HCT116 (cell line): ENCODE measurements around the gene RTTN. TPM values are rescaled to one million over a fixed set of nuclear protein-coding genes. Genes with fewer than 3 reads are reported as not detected.

Source experiments
- ATAC-seq: fragments of 200-7000 bp; cut with Tn5 transposase; 2 replicates; pipeline ENCODE4 v1.9.1; 2020; ENCODE audit warnings: mild to moderate bottlenecking, moderate library complexity
- BruUV-seq: library from RNA; stranded (reverse); fragments of 400-500 nt; replicated peaks from 2 replicates; lab custom pipeline; 2021; lab: Mats Ljungman, UMichigan
- CTCF ChIA-PET: fragments of 300-600 bp; sonication (Branson Sonifier 250); formaldehyde crosslinking; loops from one replicate; lab custom pipeline; 2021; ENCODE audit warnings: antibody characterized with exemption; lab: Charles Lee
- POLR2A ChIA-PET: fragments of 300-600, 350-600 bp; sonication (Branson Sonifier 250); formaldehyde crosslinking; loops from one replicate; lab custom pipeline; 2021; ENCODE audit warnings: antibody characterized with exemption; lab: Charles Lee
- RAD21 ChIA-PET, 2 experiments: fragments of 300-600 bp; sonication (Branson Sonifier 250); formaldehyde crosslinking; loops; one replicate each; lab custom pipeline; 2023; ENCODE audit warnings: low total read pairs in 2 of 2; ENCODE audit not compliant: uncharacterized antibody in 2 of 2, unreplicated experiment in 2 of 2, low non-redundant PET in 1 of 2; lab: Charles Lee
- DNase-seq: peaks from one replicate; pipeline ENCODE4 v3.0.0-alpha.2; 2010; ENCODE audit warnings: low read depth, low spot score
- H2AFZ ChIP-seq: fragments of 200-600 bp; shearing (Covaris generic), sonication (generic); 2 replicates; pipeline ENCODE4 v1.6.1; 2017; ENCODE audit warnings: low read depth, mixed run types, mixed read lengths, antibody characterized with exemption, low read length; ENCODE audit not compliant: poor library complexity, severe bottlenecking
- H3K27ac ChIP-seq: 2 replicates; pipeline ENCODE4 v1.5.1; 2012; ENCODE audit warnings: low read depth, low read length
- H3K27me3 ChIP-seq: fragments of 200-600 bp; sonication (generic); 2 replicates; pipeline ENCODE4 v1.6.1; 2016; ENCODE audit warnings: mixed run types, low read length, mixed read lengths; ENCODE audit not compliant: insufficient read depth
- H3K36me3 ChIP-seq, 2 experiments: fragments of 200-500 bp in 1 of 2; fragments of 200-600 bp in 1 of 2; sonication (Bioruptor generic) in 1 of 2; sonication (generic) in 1 of 2; 2 replicates each; pipeline versions ENCODE4 v1.5.1 to v1.6.1; 2014 to 2016; ENCODE audit warnings: low read length in 2 of 2, inconsistent platforms in 1 of 2, mixed read lengths in 1 of 2, mixed run types in 1 of 2; ENCODE audit not compliant: insufficient read depth in 2 of 2, control insufficient read depth in 1 of 2
- H3K4me1 ChIP-seq, 2 experiments: fragments of 200-600 bp in 1 of 2; sonication (generic) in 1 of 2; 2 replicates each; pipeline versions ENCODE4 v1.5.1 to v1.6.1; 2012 to 2017; ENCODE audit warnings: low read length in 2 of 2, inconsistent platforms in 1 of 2, mild to moderate bottlenecking in 1 of 2, mixed read lengths in 1 of 2, mixed run types in 1 of 2, moderate library complexity in 1 of 2; ENCODE audit not compliant: insufficient read depth in 2 of 2, control insufficient read depth in 1 of 2
- H3K4me2 ChIP-seq: fragments of 200-600 bp; sonication (generic); 2 replicates; pipeline ENCODE4 v1.6.1; 2017; ENCODE audit warnings: mixed run types, low read length, mixed read lengths
- H3K4me3 ChIP-seq, 2 experiments: fragments of 200-600 bp in 1 of 2; sonication (generic) in 1 of 2; replicated peaks in 1 of 2; 2 replicates each; pipeline ENCODE4 v1.5.1; 2011 to 2016; ENCODE audit warnings: low read length in 2 of 2, control low read depth in 1 of 2, low read depth in 1 of 2, mild to moderate bottlenecking in 1 of 2, mixed read lengths in 1 of 2, mixed run types in 1 of 2
- H3K79me2 ChIP-seq: fragments of 200-600 bp; sonication (generic); 2 replicates; pipeline ENCODE4 v1.6.1; 2017; ENCODE audit warnings: mild to moderate bottlenecking, mixed run types, low read length, moderate library complexity, mixed read lengths; ENCODE audit not compliant: insufficient read depth
- H3K9ac ChIP-seq: fragments of 200-600 bp; sonication (generic); 2 replicates; pipeline ENCODE4 v1.6.1; 2016; ENCODE audit warnings: low read length, mixed read lengths
- H3K9me2 ChIP-seq: fragments of 200-600 bp; sonication (generic), shearing (Covaris generic); 2 replicates; pipeline ENCODE4 v1.6.1; 2017; ENCODE audit warnings: mixed run types, mild to moderate bottlenecking, moderate library complexity; ENCODE audit not compliant: insufficient read depth
- H3K9me3 ChIP-seq, 2 experiments: fragments of 200-500 bp in 1 of 2; fragments of 200-600 bp in 1 of 2; sonication (Bioruptor generic) in 1 of 2; sonication (generic) in 1 of 2; 2 replicates each; pipeline ENCODE4 v1.6.1; 2014 to 2017; ENCODE audit warnings: low read length in 2 of 2, mixed read lengths in 2 of 2, inconsistent platforms in 1 of 2, low read depth in 1 of 2, mild to moderate bottlenecking in 1 of 2, mixed run types in 1 of 2, moderate library complexity in 1 of 2; ENCODE audit not compliant: control insufficient read depth in 1 of 2, insufficient read depth in 1 of 2
- H4K20me1 ChIP-seq: fragments of 200-600 bp; sonication (generic), shearing (Covaris generic); 2 replicates; pipeline ENCODE4 v1.6.1; 2017; ENCODE audit warnings: mixed run types, mild to moderate bottlenecking, moderate library complexity; ENCODE audit not compliant: insufficient read depth
- CTCF ChIP-seq, 3 experiments: fragments of 200-600 bp in 1 of 3; sonication (generic) in 1 of 3; IDR thresholded peaks in 2 of 3; conservative IDR thresholded peaks in 1 of 3; 2 replicates each; pipeline ENCODE4 v1.5.1; 2012 to 2017; ENCODE audit warnings: low read depth in 2 of 3, low read length in 2 of 3, antibody characterized with exemption in 1 of 3, borderline replicate concordance in 1 of 3, control low read depth in 1 of 3, mild to moderate bottlenecking in 1 of 3, mixed read lengths in 1 of 3, mixed run types in 1 of 3, moderate library complexity in 1 of 3; ENCODE audit not compliant: insufficient read depth in 1 of 3
- ELF1 ChIP-seq: IDR thresholded peaks from 2 replicates; pipeline ENCODE4 v1.6.1; 2012; ENCODE audit warnings: low read depth, borderline replicate concordance
- EZH2 ChIP-seq: fragments of 200-600 bp; sonication (generic); IDR thresholded peaks from 2 replicates; pipeline ENCODE4 v1.6.1; 2017; ENCODE audit warnings: antibody characterized with exemption, mixed run types
- EZH2phosphoT487 ChIP-seq: fragments of 200-600 bp; IDR thresholded peaks from 2 replicates; pipeline ENCODE4 v1.6.1; 2018; ENCODE audit warnings: antibody characterized with exemption, borderline replicate concordance
- MAX ChIP-seq: IDR thresholded peaks from 2 replicates; pipeline ENCODE4 v1.6.1; 2012
- RAD21 ChIP-seq: IDR thresholded peaks from 2 replicates; pipeline ENCODE4 v1.6.1; 2012; ENCODE audit warnings: low read depth, mild to moderate bottlenecking
- SRF ChIP-seq: IDR thresholded peaks from 2 replicates; pipeline ENCODE4 v1.6.1; 2012; ENCODE audit warnings: low read depth
- TCF7L2 ChIP-seq: IDR thresholded peaks from 2 replicates; pipeline ENCODE4 v1.7.0; 2011; ENCODE audit warnings: borderline replicate concordance, inconsistent platforms; ENCODE audit not compliant: insufficient read depth, insufficient read length; ENCODE audit errors: extremely low read depth
- YY1 ChIP-seq: IDR thresholded peaks from 2 replicates; pipeline ENCODE4 v1.6.1; 2011; ENCODE audit warnings: low read length, low read depth, moderate library complexity, mild to moderate bottlenecking; ENCODE audit not compliant: insufficient replicate concordance; ENCODE audit errors: extremely low read depth
- intact Hi-C: fragments of 100-400 bp; cut with micrococcal nuclease; formaldehyde crosslinking; loops from 2 replicates; pipeline ENCODE4 v1.10.0; 2022
- total RNA-seq: library from RNA; stranded (reverse); gene quantifications from one replicate; pipeline ENCODE4 v1.2.1, GENCODE V29; 2021; ENCODE audit not compliant: unreplicated experiment

RTTN gene
- total RNA-seq, 1 experiment from 2014 or later, result 41.2 TPM

- no peak for ATAC-seq
Observed at GRCh38 chr18:70019136-70019535, 186.4 kb downstream of the RTTN start.

More at GRCh38 chr18:70019136-70019535, 186.4 kb downstream of the RTTN start:
- ChIA-PET CTCF (interaction anchor here (0.6 kb wide), 1 partner anchor 22 kb away, joined by 3 read pairs; no protein-coding TSS in a partner anchor), RAD21 (no interaction called here), POLR2A (no interaction called here)
- TF ChIP-seq EZH2phosphoT487, result no peak
- TF ChIP-seq EZH2, result no peak
- TF ChIP-seq YY1, result no peak
- TF ChIP-seq TCF7L2, result no peak
- TF ChIP-seq RAD21, result no peak
- TF ChIP-seq ELF1, result no peak
- no peak for TF ChIP-seq MAX
- TF ChIP-seq CTCF (IDR thresholded peaks at IDR 0.05 in 2 of 3, conservative IDR thresholded peaks at IDR 0.05 in 1 of 3; ENCODE audit: borderline replicate concordance in 1 of 3, insufficient read depth in 1 of 3, low read depth in 2 of 3, low read length in 2 of 3), result no peak
- no peak for TF ChIP-seq SRF
- Histone ChIP-seq H3K4me1 (no peaks in the 10 kb centered on the region), H3K4me3 (no peak overlapping the region), H3K27me3 (no peaks in the 10 kb centered on the region), H4K20me1 (no peaks in the 10 kb centered on the region), H3K9ac (no peak overlapping the region), H3K79me2 (no peaks in the 10 kb centered on the region), H3K9me2 (no peaks in the 10 kb centered on the region), H3K27ac (no peak overlapping the region), H3K36me3 (peaks cover 6 to 12% of the 10 kb centered on the region in 2 experiments; a peak in 3 of 4 replicates), H3K4me2 (no peak overlapping the region), H3K9me3 (no peaks in the 10 kb centered on the region), H2AFZ (no peak overlapping the region)
- no peak for DNase-seq
- no TSS peak for BruUV-seq
- intact Hi-C loops, result no loop called here
